ENCODE data around the gene ARHGAP33. TPM values are rescaled to one million over a fixed set of nuclear protein-coding genes. Genes with fewer than 3 reads are reported as not detected.

The ARHGAP33 gene
- total RNA-seq, 1 experiment from 2014 or later: 43.9 TPM

- POLR2A ChIA-PET: no interaction called here
- Mint-ChIP-seq H3K36me3 (no peaks in the 10 kb centered on the region), H3K9me3 (peaks cover 4% of the 10 kb centered on the region; the same call in 1 of the 2 replicates), H3K4me3 (no peak within 1 kb of the TSS), H3K4me1 (peaks cover 9% of the 10 kb centered on the region), H3K27me3 (ENCODE audit: low read depth) (peaks cover 47% of the 10 kb centered on the region), H3K27ac (no peak within 1 kb of the TSS)
- no peak for DNase-seq (ENCODE audit: low spot score)
- ATAC-seq: no peak
- CTCF ChIA-PET: interaction anchor here (0.8 to 2.1 kb wide), 5 partner anchors 11 to 119 kb away, joined by 3 to 6 read pairs (median 4); no protein-coding TSS in a partner anchor
- no peak for TF ChIP-seq MLX (CRISPR knock-in tag; IDR thresholded peaks at IDR 0.05)
- TF ChIP-seq NFYB (CRISPR knock-in tag; conservative IDR thresholded peaks at IDR 0.05; ENCODE audit: low read depth): no peak
- TF ChIP-seq MYBL2 (CRISPR knock-in tag; IDR thresholded peaks at IDR 0.05): no peak
- TF ChIP-seq PREB (CRISPR knock-in tag; IDR thresholded peaks at IDR 0.05; ENCODE audit: borderline replicate concordance): no peak
- no peak for TF ChIP-seq CREM (CRISPR knock-in tag; IDR thresholded peaks at IDR 0.05)
- no peak for TF ChIP-seq E2F5 (CRISPR knock-in tag; IDR thresholded peaks at IDR 0.05)
- TF ChIP-seq SMAD3 (CRISPR knock-in tag; IDR thresholded peaks at IDR 0.05; ENCODE audit: borderline replicate concordance): no peak
- no peak for TF ChIP-seq GABPB1 (CRISPR knock-in tag; IDR thresholded peaks at IDR 0.05)
- TF ChIP-seq NR2C2 (CRISPR knock-in tag; IDR thresholded peaks at IDR 0.05): no peak
- TF ChIP-seq E2F1 (CRISPR knock-in tag; IDR thresholded peaks at IDR 0.05): no peak
- TF ChIP-seq TEAD4 (CRISPR knock-in tag; IDR thresholded peaks at IDR 0.05): no peak
- TF ChIP-seq MAX (CRISPR knock-in tag; IDR thresholded peaks at IDR 0.05): no peak
- no peak for TF ChIP-seq IRF2 (CRISPR knock-in tag; IDR thresholded peaks at IDR 0.05; ENCODE audit: borderline replicate concordance, low read depth)
- TF ChIP-seq NFATC4 (CRISPR knock-in tag; IDR thresholded peaks at IDR 0.05): no peak
- TF ChIP-seq ESRRA (CRISPR knock-in tag; IDR thresholded peaks at IDR 0.05; ENCODE audit: borderline replicate concordance): no peak
- no peak for TF ChIP-seq HMGXB4 (CRISPR knock-in tag; IDR thresholded peaks at IDR 0.05)
- no peak for TF ChIP-seq ZNF317 (CRISPR knock-in tag; IDR thresholded peaks at IDR 0.05; ENCODE audit: borderline replicate concordance, low read depth)
- no peak for TF ChIP-seq CDX4 (CRISPR knock-in tag; IDR thresholded peaks at IDR 0.05; ENCODE audit: borderline replicate concordance)
- no peak for TF ChIP-seq RELA (CRISPR knock-in tag; IDR thresholded peaks at IDR 0.05; ENCODE audit: borderline replicate concordance)
Observed at GRCh38 chr19:35812220-35813042, 37.1 kb downstream of the ARHGAP33 start, which contains the start of gene PRODH2. Gene PRODH2 (minus strand): TSS chr19:35812845. CDS start chr19:35812805, 40 bp downstream.

Data from WTC11 (cell line).